K562 (cell line): ENCODE results near the gene PDE2A. TPM values are rescaled to one million over a fixed set of nuclear protein-coding genes. Genes with fewer than 3 reads are reported as not detected.

Experiments
- ATAC-seq: fragments of 200-7000 bp; cut with Tn5 transposase; 3 replicates; pipeline ENCODE4 v1.9.1; 2020; ENCODE audit warnings: moderate library complexity
- BruUV-seq: library from RNA; stranded (reverse); fragments of 400-500 nt; replicated peaks from 2 replicates; lab custom pipeline; 2021; lab: Mats Ljungman, UMichigan
- CTCF ChIA-PET: fragments of 300-600 bp; formaldehyde crosslinking; extraction: SDS; loops from one replicate; lab custom pipeline; 2021; ENCODE audit warnings: low intra/inter-chr PET ratio; lab: Yijun Ruan, JAX
- POLR2A ChIA-PET: fragments of 300-600, 350-650 bp; sonication (Branson Sonifier 250); formaldehyde crosslinking; extraction: SDS; loops from one replicate; lab custom pipeline; 2021; ENCODE audit warnings: antibody characterized with exemption, inconsistent platforms; lab: Yijun Ruan, JAX
- DNase-seq, 4 experiments: peaks; one replicate each; pipeline versions ENCODE4 v3.0.0 to v3.0.0-alpha.2; 2011 to 2018; ENCODE audit warnings: low spot score in 3 of 4, mixed read lengths in 3 of 4; ENCODE audit errors: extremely low read depth in 1 of 4
- FAIRE-seq: peaks from 2 replicates; lab custom pipeline; 2011; peaks lifted over from hg19 to GRCh38; lab: Jason Lieb, UNC
- H2AFZ ChIP-seq: 2 replicates; pipeline ENCODE4 v1.6.0; 2011; ENCODE audit warnings: low read depth, low read length, control low read depth, inconsistent platforms
- H3K27ac ChIP-seq: fragments of 200-600 bp; 3 replicates; pipeline ENCODE4 v1.8.0; 2011; ENCODE audit warnings: low read depth, mild to moderate bottlenecking, control low read depth, inconsistent platforms, low read length, moderate library complexity, mixed read lengths; ENCODE audit errors: extremely low read depth
- H3K27me3 ChIP-seq, 2 experiments: fragments of 300-600 bp in 1 of 2; 2 replicates in 1 of 2; 3 replicates in 1 of 2; pipeline versions ENCODE4 v1.6.0 to v1.8.0; 2011; ENCODE audit warnings: inconsistent platforms in 2 of 2, low read length in 2 of 2, mild to moderate bottlenecking in 1 of 2, mixed read lengths in 1 of 2, moderate library complexity in 1 of 2; ENCODE audit not compliant: control insufficient read depth in 2 of 2, insufficient read depth in 2 of 2
- H3K36me3 ChIP-seq: fragments of 300-600 bp; 3 replicates; pipeline ENCODE4 v1.8.0; 2011; ENCODE audit warnings: mild to moderate bottlenecking, low read length, inconsistent platforms; ENCODE audit not compliant: control insufficient read depth, insufficient read depth
- H3K4me1 ChIP-seq, 2 experiments: fragments of 200-600 bp in 1 of 2; replicated peaks in 1 of 2; 2 replicates in 1 of 2; 3 replicates in 1 of 2; pipeline versions ENCODE4 v1.5.1 to v1.8.0; 2011; ENCODE audit warnings: inconsistent platforms in 2 of 2, low read length in 2 of 2, mild to moderate bottlenecking in 1 of 2, mixed read lengths in 1 of 2, moderate library complexity in 1 of 2; ENCODE audit not compliant: control insufficient read depth in 2 of 2, insufficient read depth in 2 of 2
- H3K4me2 ChIP-seq: 2 replicates; pipeline ENCODE4 v1.6.1; 2011; ENCODE audit warnings: low read length, control low read depth, inconsistent platforms, mixed read lengths; ENCODE audit not compliant: insufficient read depth
- H3K4me3 ChIP-seq: fragments of 200-600 bp; sonication (generic), shearing (Covaris generic); 2 replicates; pipeline ENCODE4 v1.5.1; 2016; ENCODE audit warnings: control low read depth, inconsistent platforms
- H3K79me2 ChIP-seq: fragments of 200-600 bp; 3 replicates; pipeline ENCODE4 v1.8.0; 2011; ENCODE audit warnings: low read length, inconsistent platforms; ENCODE audit not compliant: control insufficient read depth, insufficient read depth
- H3K9ac ChIP-seq, 2 experiments: 2 replicates each; pipeline versions ENCODE4 v1.6.0 to v1.6.1; 2011; ENCODE audit warnings: low read depth in 2 of 2, low read length in 2 of 2, control low read depth in 1 of 2, inconsistent platforms in 1 of 2, mild to moderate bottlenecking in 1 of 2, mixed read lengths in 1 of 2; ENCODE audit not compliant: insufficient read depth in 1 of 2
- H3K9me1 ChIP-seq: one replicate; pipeline ENCODE4 v1.6.0; 2011; ENCODE audit warnings: inconsistent platforms, mild to moderate bottlenecking, low read length, moderate library complexity; ENCODE audit not compliant: control insufficient read depth, insufficient read depth
- H3K9me3 ChIP-seq: replicated peaks from 2 replicates; pipeline ENCODE4 v1.5.1; 2011; ENCODE audit warnings: low read depth, low read length, inconsistent platforms; ENCODE audit not compliant: control insufficient read depth, insufficient read depth
- H4K20me1 ChIP-seq: replicated peaks from 2 replicates; pipeline ENCODE4 v1.6.1; 2011; ENCODE audit warnings: low read length, inconsistent platforms, mixed read lengths; ENCODE audit not compliant: control insufficient read depth, insufficient read depth
- CTBP1 ChIP-seq: fragments of 450-650 bp; IDR thresholded peaks from 2 replicates; pipeline ENCODE4 v1.6.1; 2016; ENCODE audit warnings: borderline replicate concordance
- DNMT1 ChIP-seq: fragments of 450-650 bp; IDR thresholded peaks from 2 replicates; pipeline ENCODE4 v1.6.1; 2016; ENCODE audit warnings: antibody characterized with exemption, mild to moderate bottlenecking
- PHB2 ChIP-seq: fragments of 450-650 bp; IDR thresholded peaks from 2 replicates; pipeline ENCODE4 v1.6.1; 2017; ENCODE audit warnings: low read depth
- ZFP36 ChIP-seq: fragments of 150-350 bp; IDR thresholded peaks from 2 replicates; pipeline ENCODE4 v1.6.1; 2018; ENCODE audit warnings: low read length, low read depth; ENCODE audit not compliant: partially characterized antibody
- WGBS: fragments of 100-300 bp; shearing (Covaris generic); methylation state at CpG from one replicate; pipeline ENCODE4 v1.1.6; 2016; ENCODE audit warnings: low coverage, mixed read lengths; ENCODE audit not compliant: insufficient coverage; ENCODE audit errors: missing lambda C conversion rate; 5-methylcytosine and 5-hydroxymethylcytosine counted together
- in situ Hi-C: fragments of 300-500 bp; cut with MboI; formaldehyde crosslinking; loops from 4 replicates; pipeline ENCODE4 v1.15.0; 2018; ENCODE audit warnings: inconsistent platforms, mixed read lengths
- intact Hi-C: fragments of 100-400 bp; cut with micrococcal nuclease; formaldehyde crosslinking; loops from 2 replicates; pipeline ENCODE4 v1.14.2; 2022
- polyA plus RNA-seq, 8 experiments: library from polyadenylated mRNA; depleted of rRNA in 4 of 8; stranded (reverse) in 5 of 8; unstranded in 3 of 8; fragments of >200 nt; fragmentation: Nextera tagmentation in 2 of 8; fragmentation: Illumina TruSeq in 1 of 8; extraction: Ambion mirVana in 2 of 8; extraction: Trizol in 1 of 8; gene quantifications; 2 replicates each; pipeline versions ENCODE4 v1.2.1 to v1.2.3, GENCODE V29; 2011 to 2014; ENCODE audit warnings: inconsistent platforms in 1 of 8, missing spikeins in 1 of 8
- total RNA-seq, 7 experiments: library from RNA; depleted of rRNA in 6 of 7; stranded (reverse); fragments of >200 nt in 6 of 7; fragmentation: Illumina TruSeq in 2 of 7; extraction: Trizol in 2 of 7; gene quantifications; 2 replicates each; pipeline versions ENCODE4 v1.2.1 to v1.2.3, GENCODE V29; 2011 to 2021; ENCODE audit warnings: low replicate concordance in 1 of 7
- TF ChIP-seq, protein P1 (sequence below): sonication (generic); formaldehyde crosslinking; IDR thresholded peaks from 2 replicates; pipeline ENCODE4 v1.8.0; 2023; ENCODE audit warnings: mild to moderate bottlenecking, missing genetic modification reagents

Gene PDE2A
- total and polyA plus RNA-seq, 9 of the 15 experiments (the other 6 are each of a cell fraction or from before 2014, with no cell fraction given): 0.07 to 15.2 (median 1.6) TPM; not detected in 1

DNA sequence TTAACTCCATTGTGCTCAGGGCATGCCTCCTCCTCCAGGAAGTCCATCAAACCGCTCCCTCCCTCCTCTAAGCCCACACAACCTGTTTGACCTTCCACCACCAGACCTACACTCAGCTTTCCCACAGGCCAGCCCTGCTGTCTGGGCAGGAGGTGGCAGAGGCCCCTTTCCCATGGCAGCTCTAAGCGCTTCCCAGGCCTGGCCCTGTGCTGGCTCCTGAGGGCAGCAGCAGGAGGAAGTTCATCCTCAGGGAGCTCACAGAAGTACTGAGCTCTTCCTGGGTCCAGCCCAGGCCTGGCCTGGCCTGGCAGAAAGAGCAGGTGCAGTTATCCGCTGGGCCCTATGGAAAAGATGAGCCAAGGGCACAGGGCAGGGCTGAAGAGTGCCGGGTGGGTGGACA, 46.6 kb upstream of the PDE2A start:
- Histone ChIP-seq H3K79me2 (peaks cover 56% of the 10 kb centered on the region), H3K4me1 (peaks cover 11 to 28% of the 10 kb centered on the region in 2 experiments; a peak in 4 of 5 replicates), H3K4me3 (no peak overlapping the region), H2AFZ (no peak overlapping the region), H3K4me2 (peak overlapping the region; percentile 78; the same call in 1 of the 2 replicates), H3K36me3 (peaks cover 80% of the 10 kb centered on the region), H3K9me3 (no peaks in the 10 kb centered on the region), H3K27ac (no peak overlapping the region), H3K9me1 (no peaks in the 10 kb centered on the region), H4K20me1 (no peaks in the 10 kb centered on the region), H3K27me3 (no peaks in the 10 kb centered on the region), H3K9ac (peak overlapping the region in 1 of 2 experiments; percentile 87; a peak in 2 of 4 replicates)
- ChIA-PET POLR2A (interaction anchor here (1.1 kb wide), 1 partner anchor 108 kb away, joined by 5 read pairs; no protein-coding TSS in a partner anchor), CTCF (no interaction called here)
- in situ Hi-C loops: loop anchor here (10.0 kb wide), 1 partner anchor 464 kb away; no protein-coding TSS in a partner anchor
- ATAC-seq (no peak), FAIRE-seq (no peak), DNase-seq (no peak)
- intact Hi-C loops: no loop called here
- TF ChIP-seq ZFP36: peak; percentile 73
- no peak for TF ChIP-seq PHB2
- TF ChIP-seq DNMT1: no peak
- TF ChIP-seq CTBP1: no peak
- whole genome bisulfite sequencing: 87% methylated on average over 4 of the region's 4 CpGs
- no TSS peak for BruUV-seq

DNA sequence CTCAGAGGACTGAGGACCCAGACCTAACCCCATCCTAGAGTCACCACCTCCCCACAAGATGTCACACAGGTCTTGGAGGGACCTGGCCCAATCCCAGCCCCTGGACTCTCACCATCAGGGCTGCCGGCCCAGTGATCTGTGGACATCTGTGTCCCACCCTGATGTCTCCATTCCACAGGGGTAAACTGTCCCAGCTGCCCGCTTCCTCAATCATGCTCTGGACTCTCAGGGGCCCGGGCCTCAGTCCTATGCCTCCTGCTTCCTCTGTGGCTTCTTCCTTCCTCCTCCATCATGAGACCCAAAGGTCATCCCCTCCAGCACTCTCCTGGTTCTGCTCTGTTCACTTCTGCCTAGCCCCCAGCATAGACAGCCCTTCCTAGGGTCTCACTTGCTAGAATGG, 45.8 kb upstream of the PDE2A start:
- H3K9ac ChIP-seq: peak overlapping the region in 1 of 2 experiments; percentile 24; a peak in 2 of 4 replicates
- no peak overlapping the region for H2AFZ ChIP-seq
- BruUV-seq: no TSS peak
- DNase-seq: no peak
- H3K27ac ChIP-seq: no peak overlapping the region
- ATAC-seq: no peak
- H3K27me3 ChIP-seq: no peaks in the 10 kb centered on the region
- in situ Hi-C loops (loop anchor here (10.0 kb wide), 1 partner anchor 465 kb away; no protein-coding TSS in a partner anchor), intact Hi-C loops (no loop called here)
- no peak overlapping the region for H3K4me3 ChIP-seq
- no peaks in the 10 kb centered on the region for H3K9me3 ChIP-seq
- no peaks in the 10 kb centered on the region for H3K9me1 ChIP-seq
- H4K20me1 ChIP-seq: no peaks in the 10 kb centered on the region
- peaks cover 53% of the 10 kb centered on the region for H3K79me2 ChIP-seq
- WGBS: 88% methylated on average over 3 of the region's 3 CpGs
- no peak for FAIRE-seq
- H3K4me1 ChIP-seq: peaks cover 11 to 27% of the 10 kb centered on the region in 2 experiments; a peak in 4 of 5 replicates
- H3K4me2 ChIP-seq: no peak overlapping the region
- ChIA-PET POLR2A (interaction anchor here (1.1 kb wide), 1 partner anchor 109 kb away, joined by 5 read pairs; no protein-coding TSS in a partner anchor), CTCF (no interaction called here)
- H3K36me3 ChIP-seq: peaks cover 76% of the 10 kb centered on the region
- TF ChIP-seq, protein P1, sequence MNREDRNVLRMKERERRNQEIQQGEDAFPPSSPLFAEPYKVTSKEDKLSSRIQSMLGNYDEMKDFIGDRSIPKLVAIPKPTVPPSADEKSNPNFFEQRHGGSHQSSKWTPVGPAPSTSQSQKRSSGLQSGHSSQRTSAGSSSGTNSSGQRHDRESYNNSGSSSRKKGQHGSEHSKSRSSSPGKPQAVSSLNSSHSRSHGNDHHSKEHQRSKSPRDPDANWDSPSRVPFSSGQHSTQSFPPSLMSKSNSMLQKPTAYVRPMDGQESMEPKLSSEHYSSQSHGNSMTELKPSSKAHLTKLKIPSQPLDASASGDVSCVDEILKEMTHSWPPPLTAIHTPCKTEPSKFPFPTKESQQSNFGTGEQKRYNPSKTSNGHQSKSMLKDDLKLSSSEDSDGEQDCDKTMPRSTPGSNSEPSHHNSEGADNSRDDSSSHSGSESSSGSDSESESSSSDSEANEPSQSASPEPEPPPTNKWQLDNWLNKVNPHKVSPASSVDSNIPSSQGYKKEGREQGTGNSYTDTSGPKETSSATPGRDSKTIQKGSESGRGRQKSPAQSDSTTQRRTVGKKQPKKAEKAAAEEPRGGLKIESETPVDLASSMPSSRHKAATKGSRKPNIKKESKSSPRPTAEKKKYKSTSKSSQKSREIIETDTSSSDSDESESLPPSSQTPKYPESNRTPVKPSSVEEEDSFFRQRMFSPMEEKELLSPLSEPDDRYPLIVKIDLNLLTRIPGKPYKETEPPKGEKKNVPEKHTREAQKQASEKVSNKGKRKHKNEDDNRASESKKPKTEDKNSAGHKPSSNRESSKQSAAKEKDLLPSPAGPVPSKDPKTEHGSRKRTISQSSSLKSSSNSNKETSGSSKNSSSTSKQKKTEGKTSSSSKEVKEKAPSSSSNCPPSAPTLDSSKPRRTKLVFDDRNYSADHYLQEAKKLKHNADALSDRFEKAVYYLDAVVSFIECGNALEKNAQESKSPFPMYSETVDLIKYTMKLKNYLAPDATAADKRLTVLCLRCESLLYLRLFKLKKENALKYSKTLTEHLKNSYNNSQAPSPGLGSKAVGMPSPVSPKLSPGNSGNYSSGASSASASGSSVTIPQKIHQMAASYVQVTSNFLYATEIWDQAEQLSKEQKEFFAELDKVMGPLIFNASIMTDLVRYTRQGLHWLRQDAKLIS (CRISPR knock-in tag): no peak
